ENCODE measurements around the gene COL6A1. TPM values are rescaled to one million over a fixed set of nuclear protein-coding genes. Genes with fewer than 3 reads are reported as not detected.

The COL6A1 gene
- polyA plus RNA-seq, 1 of the 3 experiments (the other 2 are of a cell fraction), result 107 TPM

DNA sequence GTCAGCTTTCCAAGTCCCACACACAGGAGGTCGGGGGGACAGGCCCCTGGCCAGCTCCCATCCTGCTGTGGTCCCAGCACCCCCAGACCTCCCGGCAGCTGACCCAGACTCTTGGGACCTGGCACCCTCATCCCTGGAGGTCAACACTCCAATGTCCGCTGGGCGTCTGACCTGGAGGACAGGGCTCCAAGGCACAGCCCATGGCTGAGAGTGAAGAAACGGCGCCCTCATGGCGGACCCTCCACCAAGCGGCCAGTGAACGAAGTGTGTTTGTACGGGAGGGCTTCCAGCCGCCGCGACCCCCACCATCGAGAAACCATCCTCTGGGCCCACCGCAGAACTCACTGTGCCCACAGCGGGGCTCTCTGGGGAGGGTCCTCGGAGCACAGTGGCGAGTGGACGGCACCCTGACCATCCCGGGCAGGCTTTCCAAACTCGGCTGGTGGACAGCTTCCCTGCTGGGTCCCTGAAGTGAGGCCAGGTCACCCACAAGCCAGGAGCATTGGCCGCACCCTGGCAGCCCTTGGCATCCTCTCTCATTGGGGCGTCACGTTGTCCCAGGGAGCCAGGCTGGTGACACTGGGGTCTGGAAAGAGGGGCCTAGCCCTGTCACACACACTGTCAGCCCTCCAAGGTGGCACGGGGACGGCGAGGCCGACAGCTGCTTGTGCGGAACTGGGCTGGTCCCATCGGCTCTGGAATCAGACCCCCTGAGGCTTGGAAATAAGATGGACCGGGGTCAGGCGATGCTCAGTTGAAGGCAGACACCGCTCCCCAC is 68.5 kb downstream of the COL6A1 start:
- no peak overlapping the region for H3K4me2 ChIP-seq
- H3K27ac ChIP-seq (ENCODE audit: low read depth in 2 of 2, low read length in 1 of 2), result no peak overlapping the region
- no peak overlapping the region for H3K9ac ChIP-seq
- no peaks in the 10 kb centered on the region for H3K79me2 ChIP-seq (ENCODE audit: insufficient read depth)
- H3K4me1 ChIP-seq (ENCODE audit: control insufficient read depth in 1 of 2, insufficient read depth in 2 of 2, low read depth in 1 of 2, low read length in 1 of 2), result no peaks in the 10 kb centered on the region; a peak in 1 of 4 replicates
- DNase-seq, result no peak
- no peak overlapping the region for H2AFZ ChIP-seq (ENCODE audit: low read depth)
- no peak overlapping the region for H3K4me3 ChIP-seq (ENCODE audit: low read depth in 2 of 2, low read length in 1 of 2)
- no peaks in the 10 kb centered on the region for H3K9me2 ChIP-seq
- H3K36me3 ChIP-seq (replicated peaks in 1 of 2; ENCODE audit: control insufficient read depth in 1 of 2, insufficient read depth in 2 of 2, low read length in 1 of 2), result no peaks in the 10 kb centered on the region
- H3K9me3 ChIP-seq, result no peaks in the 10 kb centered on the region
- peaks cover 13% of the 10 kb centered on the region for H3F3A ChIP-seq (replicated peaks; ENCODE audit: insufficient read depth)
- CTCF ChIA-PET, result no interaction called here
- POLR2A ChIA-PET, result no interaction called here
- H4K20me1 ChIP-seq (ENCODE audit: insufficient read depth), result no peaks in the 10 kb centered on the region
- H3K27me3 ChIP-seq (ENCODE audit: insufficient read depth), result no peaks in the 10 kb centered on the region
- WGBS (ENCODE audit: low lambda C conversion rate), result 69% methylated on average over 7 of the region's 33 CpGs
- TF ChIP-seq USF2 (IDR thresholded peaks at IDR 0.05; ENCODE audit: borderline replicate concordance, low read depth, low read length) (no peak), NRF1 (IDR thresholded peaks at IDR 0.05; ENCODE audit: low read depth, low read length) (no peak), SIN3A (IDR thresholded peaks at IDR 0.05; ENCODE audit: borderline replicate concordance, low read depth, low read length) (no peak), ZBTB33 (IDR thresholded peaks at IDR 0.05; ENCODE audit: borderline replicate concordance, low read depth) (no peak), MXI1 (IDR thresholded peaks at IDR 0.05; ENCODE audit: low read depth, low read length) (no peak), FOSL2 (IDR thresholded peaks at IDR 0.05; ENCODE audit: borderline replicate concordance, low read depth) (no peak), GATA2 (CRISPR knock-in tag; IDR thresholded peaks at IDR 0.05) (no peak), NFIC (IDR thresholded peaks at IDR 0.05; ENCODE audit: borderline replicate concordance) (no peak), RCOR1 (IDR thresholded peaks at IDR 0.05; ENCODE audit: low read length) (no peak), PBX3 (IDR thresholded peaks at IDR 0.05) (no peak), FOXJ3 (CRISPR knock-in tag; IDR thresholded peaks at IDR 0.05) (no peak), TCF12 (IDR thresholded peaks at IDR 0.05) (no peak), RAD21 (IDR thresholded peaks at IDR 0.05; ENCODE audit: low read length) (no peak), SMC3 (IDR thresholded peaks at IDR 0.05; ENCODE audit: low read depth, low read length) (no peak), FOXM1 (IDR thresholded peaks at IDR 0.05; ENCODE audit: low read depth) (no peak), YY1 (IDR thresholded peaks at IDR 0.05; ENCODE audit: low read depth) (no peak), IRF3 (IDR thresholded peaks at IDR 0.05; ENCODE audit: low read depth, low read length) (no peak), TEAD4 (IDR thresholded peaks at IDR 0.05; ENCODE audit: borderline replicate concordance, insufficient read depth) (no peak), GABPA (IDR thresholded peaks at IDR 0.05; ENCODE audit: low read depth) (no peak)
- TF ChIP-seq, protein P1, sequence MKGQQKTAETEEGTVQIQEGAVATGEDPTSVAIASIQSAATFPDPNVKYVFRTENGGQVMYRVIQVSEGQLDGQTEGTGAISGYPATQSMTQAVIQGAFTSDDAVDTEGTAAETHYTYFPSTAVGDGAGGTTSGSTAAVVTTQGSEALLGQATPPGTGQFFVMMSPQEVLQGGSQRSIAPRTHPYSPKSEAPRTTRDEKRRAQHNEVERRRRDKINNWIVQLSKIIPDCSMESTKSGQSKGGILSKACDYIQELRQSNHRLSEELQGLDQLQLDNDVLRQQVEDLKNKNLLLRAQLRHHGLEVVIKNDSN (IDR thresholded peaks at IDR 0.05; ENCODE audit: borderline replicate concordance, low read depth), result no peak
